HG02981 (cell line): Measurements from ENCODE around the gene GSTT2.

Source experiments
- ATAC-seq: cut with Tn5 transposase; IDR thresholded peaks from one replicate; pipeline ENCODE4 v1.9.1; 2021; ENCODE audit warnings: mild to moderate bottlenecking, moderate library complexity; ENCODE audit not compliant: unreplicated experiment

The GSTT2 gene

GRCh38 chr22:24008381-24009226 is 28.7 kb downstream of the GSTT2 start:
- no peak for ATAC-seq

- no peak for ATAC-seq
Observed at GRCh38 chr22:24009227-24010017, 29.5 kb downstream of the GSTT2 start.

- ATAC-seq, result no peak
Observed at GRCh38 chr22:24010018-24010391, 30.1 kb downstream of the GSTT2 start.

- no peak for ATAC-seq
Observed at GRCh38 chr22:24011735-24012068, 31.8 kb downstream of the GSTT2 start.

GRCh38 chr22:24016156-24016555 is 36.2 kb downstream of the GSTT2 start:
- ATAC-seq, result no peak

- ATAC-seq, result no peak
Observed at GRCh38 chr22:24021304-24021703, 41.4 kb downstream of the GSTT2 start.

GRCh38 chr22:24023204-24023789 is 43.4 kb downstream of the GSTT2 start:
- no peak for ATAC-seq

- ATAC-seq, result no peak
Observed at GRCh38 chr22:24024354-24024753, 44.4 kb downstream of the GSTT2 start.

- ATAC-seq, result no peak
Observed at GRCh38 chr22:24025475-24025874, 45.5 kb downstream of the GSTT2 start.

- no peak for ATAC-seq
Observed at GRCh38 chr22:24026056-24026455, 46.1 kb downstream of the GSTT2 start.

- no peak for ATAC-seq
Observed at GRCh38 chr22:24026733-24027132, 46.8 kb downstream of the GSTT2 start.

- no peak for ATAC-seq
Observed at GRCh38 chr22:24027389-24027975, 47.5 kb downstream of the GSTT2 start.

- no peak for ATAC-seq
Observed at GRCh38 chr22:24027991-24028390, 48.1 kb downstream of the GSTT2 start.

- no peak for ATAC-seq
Observed at GRCh38 chr22:24028533-24028932, 48.6 kb downstream of the GSTT2 start.

GRCh38 chr22:24029304-24029703 is 49.4 kb downstream of the GSTT2 start:
- ATAC-seq, result no peak

GRCh38 chr22:24030186-24030702 is 50.3 kb downstream of the GSTT2 start:
- no peak for ATAC-seq
